ENCODE results near the gene SGK2. TPM values are rescaled to one million over a fixed set of nuclear protein-coding genes. Genes with fewer than 3 reads are reported as not detected.

Gene SGK2
- total RNA-seq, 3 donors from 2014 or later: 60.4 to 207 (median 125) TPM

DNA sequence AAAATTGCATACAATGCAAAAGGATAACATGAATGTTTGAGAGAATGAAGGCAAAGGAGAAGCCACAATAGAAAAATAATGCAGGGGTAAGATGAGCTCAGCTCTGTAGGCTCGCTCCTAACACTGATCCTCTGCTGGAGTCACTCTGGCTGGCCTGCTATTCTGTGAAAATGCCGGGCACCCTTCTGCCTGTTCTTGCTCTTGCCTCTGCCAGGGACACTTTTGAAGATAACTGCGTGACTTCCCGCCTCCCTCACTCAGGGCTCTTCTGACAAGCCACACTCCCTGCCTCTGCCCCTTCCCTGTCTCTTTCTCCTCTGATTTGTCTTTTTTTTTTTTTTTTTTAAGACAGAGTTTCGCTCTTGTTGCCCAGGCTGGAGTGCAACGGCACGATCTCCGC lies 72.8 kb downstream of the SGK2 start:
- DNase-seq: no peak
- TF ChIP-seq, protein P1, sequence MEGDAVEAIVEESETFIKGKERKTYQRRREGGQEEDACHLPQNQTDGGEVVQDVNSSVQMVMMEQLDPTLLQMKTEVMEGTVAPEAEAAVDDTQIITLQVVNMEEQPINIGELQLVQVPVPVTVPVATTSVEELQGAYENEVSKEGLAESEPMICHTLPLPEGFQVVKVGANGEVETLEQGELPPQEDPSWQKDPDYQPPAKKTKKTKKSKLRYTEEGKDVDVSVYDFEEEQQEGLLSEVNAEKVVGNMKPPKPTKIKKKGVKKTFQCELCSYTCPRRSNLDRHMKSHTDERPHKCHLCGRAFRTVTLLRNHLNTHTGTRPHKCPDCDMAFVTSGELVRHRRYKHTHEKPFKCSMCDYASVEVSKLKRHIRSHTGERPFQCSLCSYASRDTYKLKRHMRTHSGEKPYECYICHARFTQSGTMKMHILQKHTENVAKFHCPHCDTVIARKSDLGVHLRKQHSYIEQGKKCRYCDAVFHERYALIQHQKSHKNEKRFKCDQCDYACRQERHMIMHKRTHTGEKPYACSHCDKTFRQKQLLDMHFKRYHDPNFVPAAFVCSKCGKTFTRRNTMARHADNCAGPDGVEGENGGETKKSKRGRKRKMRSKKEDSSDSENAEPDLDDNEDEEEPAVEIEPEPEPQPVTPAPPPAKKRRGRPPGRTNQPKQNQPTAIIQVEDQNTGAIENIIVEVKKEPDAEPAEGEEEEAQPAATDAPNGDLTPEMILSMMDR (IDR thresholded peaks at IDR 0.05): no peak
- no peaks in the 10 kb centered on the region for H3K4me1 ChIP-seq (ENCODE audit: low read depth)
- H3K36me3 ChIP-seq (ENCODE audit: low read depth): no peaks in the 10 kb centered on the region
- no peak for ATAC-seq
- intact Hi-C loops (cut with DNase I, micrococcal nuclease): no loop called here
- no peaks in the 10 kb centered on the region for H3K9me3 ChIP-seq
- no peak overlapping the region for H3K4me3 ChIP-seq

Other genes starting within 250 kb of the SGK2 start
- 100 to 1,000 TPM; 106 to 145 (median 108) TPM for gene SRSF6, start 101.1 kb upstream of the SGK2 start, total RNA-seq
- 10 to 100 TPM in 2 of 3 donors, 1 to 10 TPM in 1; 6.4 to 13.1 (median 10.7) TPM for gene L3MBTL1, start 51.3 kb upstream of the SGK2 start, total RNA-seq
- 10 to 100 TPM; 19.5 to 24.1 (median 22.8) TPM for gene IFT52, start 31.9 kb downstream of the SGK2 start, total RNA-seq
- 10 to 100 TPM in 1 of 3 donors, 1 to 10 TPM in 2; 1.9 to 19.5 (median 5.1) TPM for gene MYBL2, start 108.1 kb downstream of the SGK2 start, total RNA-seq
- gene GTSF1L, start 168.0 kb downstream of the SGK2 start, total RNA-seq: not detected